NOMO-1 treated with DMSO at 0.1 percent for 48 hours (cell line): ENCODE data around the gene TMED9.
"Not testable (repeated sequence)": the region's sequence is repeated elsewhere in the genome, so short reads cannot be mapped to it uniquely, and the experiment has no call there.

Source experiments
- DNase-seq: peaks from one replicate; lab custom pipeline; 2025; ENCODE audit not compliant: unreplicated experiment; lab: John Stamatoyannopoulos, UW

TMED9 gene

GRCh38 chr5:177605667-177606066 lies 13.7 kb downstream of the TMED9 start:
- DNase-seq = no peak

- no peak for DNase-seq
Observed at GRCh38 chr5:177606071-177607051, 14.4 kb downstream of the TMED9 start.

GRCh38 chr5:177607115-177607451 lies 15.1 kb downstream of the TMED9 start:
- no peak for DNase-seq

GRCh38 chr5:177607452-177608192 lies 15.6 kb downstream of the TMED9 start:
- peak; percentile 59 for DNase-seq

- no peak for DNase-seq
Observed at GRCh38 chr5:177608243-177609075, 16.5 kb downstream of the TMED9 start.

GRCh38 chr5:177609076-177610059 lies 17.4 kb downstream of the TMED9 start:
- no peak for DNase-seq

GRCh38 chr5:177610131-177610769 lies 18.2 kb downstream of the TMED9 start:
- DNase-seq = no peak

GRCh38 chr5:177610770-177611445 lies 18.9 kb downstream of the TMED9 start:
- no peak for DNase-seq

- no peak for DNase-seq
Observed at GRCh38 chr5:177611446-177612214, 19.6 kb downstream of the TMED9 start.

GRCh38 chr5:177612215-177612673 lies 20.2 kb downstream of the TMED9 start:
- no peak for DNase-seq

GRCh38 chr5:177620560-177620959 lies 28.6 kb downstream of the TMED9 start:
- no peak for DNase-seq

GRCh38 chr5:177624172-177624571 lies 32.2 kb downstream of the TMED9 start:
- DNase-seq = not testable (repeated sequence)

GRCh38 chr5:177630186-177630585 lies 38.2 kb downstream of the TMED9 start:
- not testable (repeated sequence) for DNase-seq

GRCh38 chr5:177634912-177635311 lies 42.9 kb downstream of the TMED9 start:
- not testable (repeated sequence) for DNase-seq

GRCh38 chr5:177645462-177645861 lies 53.5 kb downstream of the TMED9 start:
- not testable (repeated sequence) for DNase-seq
